ENCODE measurements around the gene CWC27.

CWC27 gene

GRCh38 chr5:65041296-65042158 lies 272.8 kb downstream of the CWC27 start:
- no peak for DNase-seq

- DNase-seq: no peak
Measured at GRCh38 chr5:65043843-65044359, 275.2 kb downstream of the CWC27 start.

- no peak for DNase-seq
Measured at GRCh38 chr5:65047225-65047624, 278.5 kb downstream of the CWC27 start.

GRCh38 chr5:65047948-65048690 lies 279.4 kb downstream of the CWC27 start:
- DNase-seq: no peak

GRCh38 chr5:65050140-65050539 lies 281.4 kb downstream of the CWC27 start:
- no peak for DNase-seq

- no peak for DNase-seq
Measured at GRCh38 chr5:65050826-65051498, 282.2 kb downstream of the CWC27 start.

GRCh38 chr5:65055938-65056337 lies 287.2 kb downstream of the CWC27 start:
- DNase-seq: no peak

- DNase-seq: no peak
Measured at GRCh38 chr5:65059681-65060598, 291.2 kb downstream of the CWC27 start.

GRCh38 chr5:65061250-65061973 lies 292.7 kb downstream of the CWC27 start:
- DNase-seq: no peak

GRCh38 chr5:65061974-65062353 lies 293.2 kb downstream of the CWC27 start:
- DNase-seq: no peak

GRCh38 chr5:65062469-65063083 lies 293.8 kb downstream of the CWC27 start:
- DNase-seq: no peak

GRCh38 chr5:65065001-65065511 lies 296.3 kb downstream of the CWC27 start:
- DNase-seq: no peak

GRCh38 chr5:65066387-65067146 lies 297.8 kb downstream of the CWC27 start:
- peak in 1 of 2 experiments; percentile 32 for DNase-seq

- DNase-seq: no peak
Measured at GRCh38 chr5:65067147-65067506, 298.4 kb downstream of the CWC27 start.
